HG03045 (cell line): ENCODE measurements around the gene DYSF.
"Not testable (repeated sequence)": the region's sequence is repeated elsewhere in the genome, so short reads cannot be mapped to it uniquely, and the experiment has no call there.

Experiments
- ATAC-seq: cut with Tn5 transposase; IDR thresholded peaks from one replicate; pipeline ENCODE4 v1.9.1; 2021; ENCODE audit warnings: mild to moderate bottlenecking, moderate library complexity; ENCODE audit not compliant: unreplicated experiment

Gene DYSF

GRCh38 chr2:71469403-71470398 lies 16.3 kb downstream of the DYSF start:
- no peak for ATAC-seq

GRCh38 chr2:71471276-71471675 lies 17.9 kb downstream of the DYSF start:
- no peak for ATAC-seq

- ATAC-seq, result no peak
Measured at GRCh38 chr2:71472019-71472418, 18.7 kb downstream of the DYSF start.

- no peak for ATAC-seq
Measured at GRCh38 chr2:71473346-71474031, 20.1 kb downstream of the DYSF start.

GRCh38 chr2:71474116-71474743 lies 20.9 kb downstream of the DYSF start:
- no peak for ATAC-seq

GRCh38 chr2:71474744-71475397 lies 21.5 kb downstream of the DYSF start:
- ATAC-seq, result no peak

DNA sequence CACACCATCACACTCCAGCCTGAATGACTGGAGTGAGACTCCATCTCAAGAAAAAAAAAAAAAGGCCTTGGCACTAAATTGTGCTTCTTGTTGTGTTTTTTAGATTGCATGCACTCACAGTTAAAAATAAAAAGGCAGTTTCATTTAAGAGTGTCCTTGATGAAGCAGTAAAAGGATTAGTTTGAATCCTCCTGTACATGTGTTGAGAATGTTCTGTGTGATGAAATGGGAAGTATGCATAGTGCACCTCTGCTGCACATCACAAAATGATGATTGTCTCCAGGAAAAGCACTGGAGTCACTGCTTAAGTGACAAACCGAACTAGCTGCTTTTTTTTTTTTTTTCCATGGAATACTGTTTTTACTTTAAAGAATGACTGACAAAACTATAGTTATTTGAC lies 23.1 kb downstream of the DYSF start:
- ATAC-seq, result no peak

- ATAC-seq, result no peak
Measured at GRCh38 chr2:71477231-71477691, 23.9 kb downstream of the DYSF start.

DNA sequence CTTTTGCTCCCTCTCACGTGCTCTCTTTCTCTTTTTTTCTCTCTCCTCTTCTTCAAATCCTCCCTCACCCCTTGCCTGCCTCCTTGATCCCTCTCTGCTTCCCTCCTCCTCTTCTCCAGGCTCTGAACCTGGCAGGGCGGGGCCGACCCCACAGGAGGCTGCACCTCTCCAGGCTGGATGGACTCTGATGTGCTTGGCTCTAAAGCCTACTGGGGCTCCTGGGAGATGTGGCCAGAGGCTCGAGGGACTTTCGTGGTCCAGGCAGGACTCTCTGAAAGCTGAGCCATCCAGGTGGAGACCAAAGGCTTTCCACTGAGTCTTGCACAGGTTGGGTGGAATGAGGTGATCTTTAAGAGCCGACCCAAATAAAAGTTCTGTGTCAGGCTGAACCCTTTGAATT lies 25.4 kb downstream of the DYSF start:
- ATAC-seq, result no peak

- ATAC-seq, result no peak
Measured at GRCh38 chr2:71479261-71479660, 25.9 kb downstream of the DYSF start.

DNA sequence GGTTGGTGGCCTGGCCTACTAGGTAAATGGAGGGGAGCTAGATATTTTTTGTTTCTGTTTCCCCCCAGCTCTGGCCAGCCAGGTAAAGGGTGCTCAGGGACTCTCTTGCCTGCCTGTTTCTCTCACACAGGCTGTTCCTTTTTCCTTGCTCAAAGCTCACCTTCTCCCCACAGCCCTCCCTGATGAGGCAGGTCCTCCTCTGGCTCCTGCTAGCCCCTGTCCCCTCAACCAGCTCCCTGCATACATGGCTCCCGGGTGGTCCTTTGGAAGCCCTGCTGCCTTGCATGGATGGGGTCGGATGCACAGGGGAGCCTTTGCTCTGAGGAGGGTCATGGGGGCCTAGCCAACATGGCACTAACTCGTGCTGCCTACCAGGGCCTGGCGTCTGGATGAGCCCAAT lies 27.8 kb downstream of the DYSF start:
- ATAC-seq, result no peak

- no peak for ATAC-seq
Measured at GRCh38 chr2:71482055-71482454, 28.7 kb downstream of the DYSF start.

DNA sequence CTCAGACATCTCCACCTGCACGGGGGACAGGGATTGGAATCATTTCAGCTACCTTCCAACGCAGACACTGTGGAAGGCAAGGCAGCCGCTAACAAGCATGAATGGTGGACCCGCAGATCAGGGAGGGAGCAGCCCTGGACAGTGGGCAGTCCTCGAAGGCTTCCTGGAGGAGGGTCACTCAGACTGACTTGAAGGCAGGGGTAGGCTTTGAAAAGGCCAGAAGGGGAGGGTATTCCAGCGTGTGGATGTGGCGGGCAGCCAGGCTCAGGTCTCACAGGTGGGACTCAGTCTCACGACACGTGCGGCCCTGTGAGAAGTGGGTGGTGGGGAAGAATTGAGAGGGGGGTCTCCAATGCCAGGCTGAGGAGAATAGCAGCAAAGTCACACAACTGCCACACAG lies 29.9 kb downstream of the DYSF start:
- ATAC-seq, result no peak

DNA sequence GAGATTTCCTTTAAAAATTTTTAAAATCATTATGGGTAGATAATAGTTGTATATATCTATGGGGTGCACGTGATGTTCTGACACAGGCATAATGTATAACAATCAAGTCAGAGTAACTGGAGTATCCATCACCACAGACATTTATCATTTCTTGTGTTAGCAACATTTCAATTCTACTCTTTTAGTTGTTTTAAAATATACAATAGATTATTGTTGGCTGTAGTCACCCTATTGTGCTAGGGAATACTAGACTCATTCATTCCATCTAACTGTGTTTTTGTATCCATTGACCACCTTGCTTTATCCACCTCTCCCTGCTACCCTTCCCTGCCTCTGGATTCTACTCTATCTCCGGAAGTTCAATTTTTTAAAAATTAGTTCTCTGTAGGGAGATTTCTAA lies 31.0 kb downstream of the DYSF start:
- ATAC-seq, result no peak

- no peak for ATAC-seq
Measured at GRCh38 chr2:71486881-71487640, 33.7 kb downstream of the DYSF start.

- ATAC-seq, result not testable (repeated sequence)
Measured at GRCh38 chr2:71491551-71491950, 38.2 kb downstream of the DYSF start.

GRCh38 chr2:71492112-71492511 lies 38.8 kb downstream of the DYSF start:
- ATAC-seq, result no peak

DNA sequence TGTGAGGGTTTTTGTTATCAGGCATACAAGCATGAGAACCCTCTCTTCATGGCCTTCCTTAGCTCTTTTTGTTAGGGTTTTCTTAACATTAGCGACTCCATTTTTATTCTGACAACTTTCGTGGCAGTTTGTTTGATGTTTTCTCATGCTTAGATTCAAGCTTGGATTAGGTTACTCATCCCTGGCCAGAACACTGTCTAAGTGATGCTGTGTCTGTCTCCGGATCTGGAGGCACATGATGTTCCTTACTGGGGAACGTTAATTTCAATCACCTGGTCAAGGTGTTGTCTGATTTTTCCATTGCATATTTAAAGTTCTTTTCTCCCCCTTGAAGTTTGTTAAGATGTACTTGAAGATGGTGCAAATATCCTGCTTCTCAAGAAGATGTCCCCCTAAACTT lies 40.7 kb downstream of the DYSF start:
- no peak for ATAC-seq

GRCh38 chr2:71494523-71495155 lies 41.3 kb downstream of the DYSF start:
- ATAC-seq, result no peak
